RWPE2 (cell line): ENCODE results near the gene PACS1.

Experiments
- ATAC-seq: fragments of 200-7000 bp; cut with Tn5 transposase; 3 replicates; pipeline ENCODE4 v1.9.1; 2021; ENCODE audit warnings: low read depth
- DNase-seq: peaks from one replicate; pipeline ENCODE4 v3.0.0-alpha.2; 2020; ENCODE audit warnings: low spot score
- H3K27ac ChIP-seq: fragments of 450-650 bp; 2 replicates; pipeline ENCODE4 v1.5.1; 2017; ENCODE audit warnings: mild to moderate bottlenecking; ENCODE audit not compliant: poor library complexity, severe bottlenecking
- H3K27me3 ChIP-seq: fragments of 250-450 bp; sonication (Bioruptor Pico); 2 replicates; pipeline ENCODE4 v1.5.1; 2021; ENCODE audit warnings: mild to moderate bottlenecking, moderate library complexity; ENCODE audit not compliant: insufficient read depth, poor library complexity, severe bottlenecking
- H3K36me3 ChIP-seq: fragments of 250-450 bp; sonication (Bioruptor Pico); 2 replicates; pipeline ENCODE4 v1.5.1; 2020; ENCODE audit warnings: low read depth, mild to moderate bottlenecking, moderate library complexity
- H3K4me1 ChIP-seq: fragments of 250-450 bp; sonication (Bioruptor Pico); 2 replicates; pipeline ENCODE4 v1.5.1; 2021; ENCODE audit warnings: mild to moderate bottlenecking, moderate library complexity; ENCODE audit not compliant: insufficient read depth, poor library complexity, severe bottlenecking
- H3K4me3 ChIP-seq: fragments of 250-450 bp; sonication (Bioruptor Pico); 2 replicates; pipeline ENCODE4 v1.5.1; 2021; ENCODE audit warnings: mild to moderate bottlenecking, moderate library complexity; ENCODE audit not compliant: severe bottlenecking
- H3K9me3 ChIP-seq: fragments of 250-450 bp; sonication (Bioruptor Pico); 2 replicates; pipeline ENCODE4 v1.5.1; 2021; ENCODE audit warnings: mild to moderate bottlenecking, moderate library complexity; ENCODE audit not compliant: severe bottlenecking
- CTCF ChIP-seq: fragments of 450-650 bp; IDR thresholded peaks from one replicate; pipeline ENCODE4 v1.5.1; 2017; ENCODE audit warnings: mild to moderate bottlenecking, moderate library complexity; ENCODE audit not compliant: poor library complexity, severe bottlenecking

The PACS1 gene

GRCh38 chr11:66203847-66204246, 133.8 kb downstream of the PACS1 start:
- no peak for TF ChIP-seq CTCF
- H3K27ac ChIP-seq, result no peak overlapping the region

GRCh38 chr11:66204412-66204811, 134.3 kb downstream of the PACS1 start:
- peaks cover 2% of the 10 kb centered on the region; the same call in 1 of the 2 replicates for H3K36me3 ChIP-seq
- H3K4me3 ChIP-seq, result no peak overlapping the region
- H3K4me1 ChIP-seq, result peaks cover 5% of the 10 kb centered on the region
- DNase-seq (no peak), ATAC-seq (no peak)
- no peak overlapping the region for H3K27ac ChIP-seq
- no peaks in the 10 kb centered on the region for H3K9me3 ChIP-seq
- H3K27me3 ChIP-seq, result no peaks in the 10 kb centered on the region
- TF ChIP-seq CTCF, result no peak

More at GRCh38 chr11:66203847-66204246, 133.8 kb downstream of the PACS1 start:
- Histone ChIP-seq H3K9me3 (no peaks in the 10 kb centered on the region), H3K27me3 (no peaks in the 10 kb centered on the region), H3K4me1 (no peaks in the 10 kb centered on the region), H3K4me3 (no peak overlapping the region), H3K36me3 (peaks cover 7% of the 10 kb centered on the region; the same call in 1 of the 2 replicates)
- DNase-seq (no peak), ATAC-seq (no peak)

- Histone ChIP-seq H3K36me3 (peaks cover 8% of the 10 kb centered on the region; the same call in 1 of the 2 replicates), H3K27me3 (no peaks in the 10 kb centered on the region), H3K4me3 (no peak overlapping the region), H3K4me1 (peaks cover 5% of the 10 kb centered on the region), H3K27ac (no peak overlapping the region), H3K9me3 (no peaks in the 10 kb centered on the region)
- no peak for ATAC-seq
- no peak for DNase-seq
- TF ChIP-seq CTCF, result no peak
These were observed 137.7 kb downstream of the PACS1 start for GRCh38 chr11:66207816-66208215.

GRCh38 chr11:66211100-66211499, 141.0 kb downstream of the PACS1 start:
- no peaks in the 10 kb centered on the region for H3K9me3 ChIP-seq
- ATAC-seq (no peak), DNase-seq (no peak)
- TF ChIP-seq CTCF, result no peak
- H3K27me3 ChIP-seq, result no peaks in the 10 kb centered on the region
- H3K4me3 ChIP-seq, result no peak overlapping the region
- H3K36me3 ChIP-seq, result peaks cover 26% of the 10 kb centered on the region
- no peak overlapping the region for H3K27ac ChIP-seq
- H3K4me1 ChIP-seq, result peaks cover 5% of the 10 kb centered on the region

GRCh38 chr11:66216911-66217310, 146.8 kb downstream of the PACS1 start:
- peaks cover 33% of the 10 kb centered on the region for H3K36me3 ChIP-seq
- no peaks in the 10 kb centered on the region for H3K9me3 ChIP-seq
- no peaks in the 10 kb centered on the region for H3K4me1 ChIP-seq
- H3K4me3 ChIP-seq, result no peak overlapping the region
- no peaks in the 10 kb centered on the region for H3K27me3 ChIP-seq
- ATAC-seq (no peak), DNase-seq (no peak)
- H3K27ac ChIP-seq, result no peak overlapping the region
- no peak for TF ChIP-seq CTCF
